ENCODE measurements around the gene LRP2BP.
"Not testable (repeated sequence)": the region's sequence is repeated elsewhere in the genome, so short reads cannot be mapped to it uniquely, and the experiment has no call there.

The LRP2BP gene

DNA sequence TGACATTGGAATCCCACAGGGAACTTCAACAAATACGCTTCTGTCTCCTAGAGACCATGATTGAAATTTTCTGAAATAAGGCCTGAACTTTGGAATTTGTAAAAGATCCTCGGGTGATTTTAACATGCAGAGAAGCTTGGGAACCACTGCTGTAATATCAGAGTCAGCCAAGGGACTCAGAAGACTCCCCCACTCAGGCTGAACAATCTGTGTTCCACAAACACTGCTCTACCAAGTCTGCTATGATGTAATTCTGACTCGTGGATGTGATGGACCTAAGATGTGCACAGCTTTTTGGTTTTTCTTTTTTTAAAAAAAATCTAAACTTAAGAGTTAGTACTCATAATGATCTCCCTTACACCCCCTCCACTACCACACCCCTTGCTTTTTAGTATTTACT, 26.0 kb downstream of the LRP2BP start:
- in situ Hi-C loops (cut with HindIII; ENCODE audit: low pct_unique_long_range_greater_than_20kb, low sequenced_read_pairs), result no loop called here
- no peak for TF ChIP-seq JUND (IDR thresholded peaks at IDR 0.05; ENCODE audit: low read depth)
- DNase-seq (ENCODE audit: low read depth in 1 of 2, low spot score in 1 of 2), result no peak

DNA sequence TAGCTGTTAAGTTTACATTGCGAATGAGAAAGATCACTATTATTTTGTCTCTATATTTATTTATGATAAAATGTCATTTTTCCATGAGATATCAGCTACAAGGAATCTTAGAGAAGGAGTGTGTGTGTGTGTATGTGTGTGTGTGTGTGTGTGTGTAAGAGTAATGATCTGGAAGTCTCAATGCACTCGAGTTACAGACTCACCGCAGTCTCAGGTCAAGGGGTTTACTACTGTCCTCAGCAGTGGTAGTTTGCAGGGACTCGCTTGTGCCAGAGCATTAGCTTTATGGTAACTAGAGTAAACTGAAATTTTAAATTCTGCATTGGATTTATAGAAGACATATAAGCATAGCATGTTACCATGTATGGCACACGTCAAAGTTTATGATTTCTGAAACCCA, 30.8 kb downstream of the LRP2BP start:
- no peak for TF ChIP-seq JUND (IDR thresholded peaks at IDR 0.05; ENCODE audit: low read depth)
- no peak for DNase-seq (ENCODE audit: low read depth in 1 of 2, low spot score in 1 of 2)
- in situ Hi-C loops (cut with HindIII; ENCODE audit: low pct_unique_long_range_greater_than_20kb, low sequenced_read_pairs), result no loop called here

DNA sequence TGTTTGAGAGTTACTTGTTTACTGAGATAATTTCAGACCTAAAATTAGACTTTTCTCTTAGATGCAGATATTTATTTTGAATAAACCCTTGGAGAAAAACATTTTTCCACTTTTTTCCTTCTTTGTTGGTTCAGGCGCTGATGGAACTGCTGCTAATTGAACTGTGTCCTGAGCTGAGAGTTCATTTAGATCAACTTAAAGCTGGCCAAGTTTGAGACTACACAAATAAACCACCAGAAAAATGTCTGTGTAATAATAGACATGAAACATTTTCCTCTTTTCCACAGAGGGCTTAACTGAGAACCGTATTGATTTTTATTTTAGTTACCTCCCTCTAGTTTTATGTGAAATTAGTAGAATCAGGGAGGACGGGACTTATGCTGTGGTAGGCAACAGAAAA, 32.5 kb downstream of the LRP2BP start:
- no peak for DNase-seq (ENCODE audit: low read depth in 1 of 2, low spot score in 1 of 2)
- no peak for TF ChIP-seq JUND (IDR thresholded peaks at IDR 0.05; ENCODE audit: low read depth)

DNA sequence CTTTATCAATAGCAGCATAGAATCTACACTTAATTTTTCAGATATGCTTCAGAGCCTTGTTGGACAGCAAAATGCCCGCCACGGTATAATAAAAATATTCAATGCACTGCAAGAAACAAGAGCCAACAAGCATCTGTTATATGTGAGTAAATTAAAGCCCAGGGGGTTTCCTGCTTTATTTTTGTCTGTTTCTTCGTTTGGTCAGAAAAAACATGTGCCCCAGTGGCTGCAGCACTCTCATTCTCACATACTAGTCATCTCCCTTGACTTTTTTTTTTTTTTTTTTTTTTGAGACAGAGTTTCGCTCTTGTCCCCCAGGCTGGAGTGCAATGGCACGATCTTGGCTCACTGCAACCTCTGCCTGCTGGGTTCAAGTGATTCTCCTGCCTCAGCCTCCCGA, 33.2 kb downstream of the LRP2BP start:
- DNase-seq (ENCODE audit: low read depth in 1 of 2, low spot score in 1 of 2); in situ Hi-C loops (cut with HindIII; ENCODE audit: low pct_unique_long_range_greater_than_20kb, low sequenced_read_pairs): not testable (repeated sequence)

More for the DNA sequence above, 32.5 kb downstream of the LRP2BP start:
- in situ Hi-C loops (cut with HindIII; ENCODE audit: low pct_unique_long_range_greater_than_20kb, low sequenced_read_pairs), result no loop called here

DNA sequence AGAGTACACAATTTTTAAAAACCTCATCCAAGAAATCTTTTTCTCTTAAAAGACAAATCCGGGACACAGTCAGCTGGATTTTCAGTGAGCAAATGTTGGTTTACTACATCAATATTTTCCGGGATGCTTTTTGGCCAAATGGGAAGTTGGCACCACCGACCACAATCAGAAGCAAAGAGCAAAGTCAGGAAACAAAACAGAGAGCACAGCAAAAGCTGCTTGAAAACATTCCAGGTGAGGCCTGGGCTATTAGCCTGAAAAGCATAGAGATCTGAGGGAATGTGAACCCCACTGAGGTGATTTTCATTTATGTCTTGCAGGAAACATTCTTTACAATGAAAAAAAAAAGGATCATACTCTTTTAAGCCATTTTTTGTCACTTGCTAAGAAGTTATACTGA, 33.9 kb downstream of the LRP2BP start:
- in situ Hi-C loops (cut with HindIII; ENCODE audit: low pct_unique_long_range_greater_than_20kb, low sequenced_read_pairs), result no loop called here
- no peak for TF ChIP-seq JUND (IDR thresholded peaks at IDR 0.05; ENCODE audit: low read depth)
- no peak for DNase-seq (ENCODE audit: low read depth in 1 of 2, low spot score in 1 of 2)

DNA sequence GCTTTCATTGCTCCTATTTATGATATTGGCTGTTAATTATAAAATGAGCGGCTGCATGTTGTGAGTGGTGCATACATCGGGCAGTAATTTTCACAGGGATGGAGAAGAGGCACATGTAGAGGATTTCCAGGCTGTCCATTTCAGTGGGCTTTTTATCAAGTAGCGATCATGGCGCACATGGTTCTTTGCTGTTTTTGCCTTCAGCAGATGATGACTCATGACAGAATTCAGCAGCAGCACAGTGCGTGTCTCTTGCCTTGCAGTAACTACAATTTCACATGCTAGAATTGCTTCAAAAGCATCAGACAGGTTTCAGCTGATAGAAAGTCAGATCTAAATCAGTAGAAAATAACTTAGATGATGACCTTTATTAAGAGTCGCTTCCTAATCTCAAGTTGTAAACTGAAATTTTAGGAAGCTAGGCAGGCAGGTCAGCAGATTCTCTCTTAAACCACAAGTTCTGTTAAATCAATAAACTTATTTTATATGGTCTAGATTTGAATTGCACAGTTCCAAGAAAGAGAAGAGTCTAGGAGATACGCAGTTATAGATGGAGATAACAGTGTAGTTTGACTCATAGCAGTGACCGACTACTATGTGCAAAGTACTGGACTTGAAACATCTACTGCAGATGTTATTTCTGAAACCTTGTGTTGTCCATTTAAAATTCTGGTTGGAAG, 35.8 kb downstream of the LRP2BP start:
- in situ Hi-C loops (cut with HindIII; ENCODE audit: low pct_unique_long_range_greater_than_20kb, low sequenced_read_pairs), result no loop called here
- no peak for TF ChIP-seq JUND (IDR thresholded peaks at IDR 0.05; ENCODE audit: low read depth)
- no peak for DNase-seq (ENCODE audit: low read depth in 1 of 2, low spot score in 1 of 2)

DNA sequence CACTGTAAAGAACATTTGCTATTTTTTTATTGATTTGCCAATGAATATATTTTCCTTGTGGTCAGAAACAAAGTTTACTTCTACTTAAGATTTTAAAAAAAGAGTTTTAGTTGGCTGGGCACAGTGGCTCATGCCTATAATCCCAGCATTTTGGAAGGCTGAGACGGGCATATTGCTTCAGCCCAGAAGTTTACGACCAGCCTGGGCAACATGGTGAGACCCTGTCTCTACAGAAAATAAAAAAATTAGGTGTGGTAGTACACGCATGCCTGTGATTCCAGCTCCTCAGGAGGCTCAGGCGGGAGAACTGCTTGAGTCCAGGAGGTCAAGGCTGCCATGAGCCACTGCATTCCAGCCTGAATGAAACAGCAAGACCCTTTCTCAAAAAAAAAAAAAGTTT, 36.8 kb downstream of the LRP2BP start:
- TF ChIP-seq JUND (IDR thresholded peaks at IDR 0.05; ENCODE audit: low read depth), result no peak
- in situ Hi-C loops (cut with HindIII; ENCODE audit: low pct_unique_long_range_greater_than_20kb, low sequenced_read_pairs), result no loop called here
- no peak for DNase-seq (ENCODE audit: low read depth in 1 of 2, low spot score in 1 of 2)

DNA sequence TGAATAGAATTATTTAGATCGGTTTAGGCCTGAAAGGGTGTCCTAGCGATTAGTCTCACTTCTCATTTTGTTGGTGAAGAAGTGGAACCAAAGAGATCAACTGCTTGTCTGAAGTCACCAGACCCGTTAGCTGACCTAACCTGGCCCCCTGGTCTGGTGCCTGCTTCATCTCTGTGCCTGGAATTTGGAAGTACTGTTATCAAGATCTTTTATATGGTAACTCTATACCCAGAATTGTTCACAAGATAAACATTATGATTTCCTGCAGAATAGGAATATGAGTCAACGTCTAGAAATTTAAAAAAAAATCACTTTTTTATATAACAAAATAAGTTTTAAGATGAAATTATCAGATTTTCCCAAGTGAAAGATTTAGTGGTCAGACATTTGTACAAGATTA, 37.2 kb downstream of the LRP2BP start:
- in situ Hi-C loops (cut with HindIII; ENCODE audit: low pct_unique_long_range_greater_than_20kb, low sequenced_read_pairs), result no loop called here
- DNase-seq (ENCODE audit: low read depth in 1 of 2, low spot score in 1 of 2), result no peak
- TF ChIP-seq JUND (IDR thresholded peaks at IDR 0.05; ENCODE audit: low read depth), result no peak

DNA sequence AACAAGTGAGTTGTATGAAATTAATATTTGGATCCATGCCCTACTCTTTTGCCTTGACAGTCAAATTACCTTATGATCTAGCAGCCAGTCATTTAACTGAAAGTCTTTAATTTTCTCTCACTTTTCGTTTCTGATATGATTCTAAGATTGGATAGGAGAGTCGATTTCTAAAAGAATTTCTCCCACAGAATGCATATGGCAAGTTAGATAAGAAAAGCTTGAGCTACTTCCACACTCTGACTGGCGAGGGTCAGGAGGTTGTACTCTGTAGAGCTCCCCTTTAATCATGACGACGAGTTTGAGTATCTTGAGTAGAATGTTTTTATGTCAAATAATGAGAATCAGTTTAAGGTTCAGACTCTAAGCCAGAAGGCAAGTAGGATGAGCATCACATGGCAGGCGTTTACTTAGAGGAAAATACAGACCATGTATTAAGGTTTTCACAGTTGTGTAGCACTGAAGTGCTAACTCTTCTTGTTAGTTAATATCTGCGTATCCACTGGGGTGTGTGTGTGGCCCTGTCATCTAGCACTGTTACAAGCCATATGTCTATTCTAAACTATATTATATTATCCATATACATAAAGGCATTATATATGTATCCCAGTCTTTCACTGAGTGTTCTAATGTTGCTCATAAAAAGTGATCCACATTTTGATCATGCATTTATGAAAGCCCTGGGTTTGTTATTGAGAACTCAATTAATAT, 37.8 kb downstream of the LRP2BP start:
- no peak for DNase-seq (ENCODE audit: low read depth in 1 of 2, low spot score in 1 of 2)
- in situ Hi-C loops (cut with HindIII; ENCODE audit: low pct_unique_long_range_greater_than_20kb, low sequenced_read_pairs), result no loop called here
- TF ChIP-seq JUND (IDR thresholded peaks at IDR 0.05; ENCODE audit: low read depth), result no peak

DNA sequence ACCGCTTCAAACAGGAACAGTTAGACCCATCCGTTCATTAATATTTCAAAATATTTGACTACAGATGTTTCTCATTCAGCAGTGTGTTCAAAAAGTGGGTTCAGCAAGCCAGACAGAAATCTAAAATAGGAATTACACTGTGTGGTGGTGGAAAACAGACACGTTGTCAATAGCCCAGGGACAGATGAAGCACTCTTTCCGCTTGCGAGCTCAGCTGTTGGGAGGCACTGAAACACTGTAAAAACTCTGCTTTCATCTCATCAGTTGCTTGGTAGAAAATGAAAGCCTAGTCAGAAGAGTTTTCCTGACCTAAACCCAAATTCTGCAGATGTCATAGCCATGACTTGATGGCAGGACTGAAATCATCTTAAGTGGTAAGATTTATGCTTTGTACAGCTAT, 38.5 kb downstream of the LRP2BP start:
- no peak for TF ChIP-seq JUND (IDR thresholded peaks at IDR 0.05; ENCODE audit: low read depth)
- in situ Hi-C loops (cut with HindIII; ENCODE audit: low pct_unique_long_range_greater_than_20kb, low sequenced_read_pairs), result no loop called here
- no peak for DNase-seq (ENCODE audit: low read depth in 1 of 2, low spot score in 1 of 2)

DNA sequence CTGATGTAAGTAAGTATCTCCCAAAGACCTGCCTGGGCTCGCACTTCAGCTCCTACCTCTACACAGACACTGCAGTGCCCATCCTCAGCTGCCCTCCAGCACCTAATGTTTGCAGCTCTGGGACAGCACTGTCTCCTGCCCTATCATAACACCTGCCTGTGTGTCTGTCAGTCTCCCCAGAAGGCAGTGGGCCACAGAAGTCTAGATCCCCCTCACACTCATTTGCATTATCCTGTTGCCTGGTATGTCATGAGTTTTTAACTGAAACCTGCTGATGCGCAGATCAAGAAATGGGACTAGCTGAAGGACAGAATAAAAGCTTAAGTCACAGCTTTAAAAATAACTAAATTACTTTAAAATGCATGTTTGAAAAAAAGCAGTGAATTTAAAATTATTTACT, 43.0 kb downstream of the LRP2BP start:
- no peak for TF ChIP-seq JUND (IDR thresholded peaks at IDR 0.05; ENCODE audit: low read depth)
- in situ Hi-C loops (cut with HindIII; ENCODE audit: low pct_unique_long_range_greater_than_20kb, low sequenced_read_pairs), result no loop called here
- DNase-seq (ENCODE audit: low read depth in 1 of 2, low spot score in 1 of 2), result no peak

DNA sequence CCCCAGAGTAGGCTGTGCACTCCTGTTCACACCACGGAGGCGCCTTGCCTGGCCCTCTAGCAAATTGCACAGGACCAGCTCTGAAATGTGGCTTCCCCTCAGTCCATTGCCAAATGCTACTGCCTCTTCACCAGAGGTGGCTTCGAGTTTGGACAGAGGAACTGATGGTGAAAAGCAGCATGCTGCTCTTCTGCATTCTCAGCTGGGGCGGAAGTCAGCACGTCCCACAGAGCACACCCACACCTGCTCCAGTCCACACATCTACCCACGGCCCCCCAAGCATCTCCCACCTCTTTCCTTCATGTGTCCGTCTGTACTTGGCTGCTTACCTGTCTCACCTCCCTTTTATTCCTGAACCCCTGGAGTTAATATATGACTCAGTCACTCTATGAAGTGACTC, 43.5 kb downstream of the LRP2BP start:
- in situ Hi-C loops (cut with HindIII; ENCODE audit: low pct_unique_long_range_greater_than_20kb, low sequenced_read_pairs), result no loop called here
- TF ChIP-seq JUND (IDR thresholded peaks at IDR 0.05; ENCODE audit: low read depth), result no peak
- no peak for DNase-seq (ENCODE audit: low read depth in 1 of 2, low spot score in 1 of 2)

DNA sequence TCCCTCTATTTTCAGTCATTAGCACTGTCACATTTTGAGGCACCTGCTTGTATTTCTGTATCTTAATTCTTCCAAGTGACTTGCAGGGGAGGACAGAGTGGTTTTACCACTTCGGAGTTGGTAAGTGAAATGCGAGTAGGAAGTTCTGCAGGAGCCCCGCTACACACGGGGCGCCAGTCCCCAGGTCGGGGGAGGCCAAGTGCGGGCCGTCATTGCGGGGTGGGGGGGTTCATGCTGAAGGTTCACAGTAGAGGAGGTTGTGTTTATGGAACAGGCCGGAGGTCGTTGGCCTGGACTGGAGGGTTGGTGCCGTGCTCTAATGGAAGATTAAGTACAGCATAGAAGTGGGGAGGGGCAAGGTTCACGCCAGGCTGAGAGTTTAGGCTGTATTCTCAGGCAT, 44.0 kb downstream of the LRP2BP start:
- no peak for DNase-seq (ENCODE audit: low read depth in 1 of 2, low spot score in 1 of 2)
- no peak for TF ChIP-seq JUND (IDR thresholded peaks at IDR 0.05; ENCODE audit: low read depth)
- in situ Hi-C loops (cut with HindIII; ENCODE audit: low pct_unique_long_range_greater_than_20kb, low sequenced_read_pairs), result no loop called here

Data from T47D (cell line).